ENCODE data around the gene PDE1C.
A peak's percentile ranks its signal among the peaks of the same experiment; 100 is the strongest.
"Not testable (repeated sequence)": the region's sequence is repeated elsewhere in the genome, so short reads cannot be mapped to it uniquely, and the experiment has no call there.

Gene PDE1C

DNA sequence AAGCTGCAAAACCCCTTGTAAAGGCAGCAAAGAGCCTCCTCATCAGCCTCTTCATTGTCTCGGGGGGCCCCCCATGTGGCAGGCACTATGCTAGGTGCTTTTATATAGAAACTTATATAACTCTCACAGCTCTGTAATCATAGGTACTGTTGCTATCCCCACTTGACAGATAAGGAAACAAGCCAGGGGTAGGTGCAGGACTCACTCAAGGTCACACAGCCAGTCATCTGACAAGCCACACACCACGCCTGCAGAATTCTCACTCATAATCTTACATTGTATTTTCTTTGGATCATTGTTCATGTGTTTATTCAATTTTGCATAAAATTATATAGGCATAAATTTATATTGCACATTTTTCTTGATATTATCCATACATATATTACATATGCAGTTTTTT is 217.7 kb downstream of the PDE1C start:
- TF ChIP-seq, protein P1, sequence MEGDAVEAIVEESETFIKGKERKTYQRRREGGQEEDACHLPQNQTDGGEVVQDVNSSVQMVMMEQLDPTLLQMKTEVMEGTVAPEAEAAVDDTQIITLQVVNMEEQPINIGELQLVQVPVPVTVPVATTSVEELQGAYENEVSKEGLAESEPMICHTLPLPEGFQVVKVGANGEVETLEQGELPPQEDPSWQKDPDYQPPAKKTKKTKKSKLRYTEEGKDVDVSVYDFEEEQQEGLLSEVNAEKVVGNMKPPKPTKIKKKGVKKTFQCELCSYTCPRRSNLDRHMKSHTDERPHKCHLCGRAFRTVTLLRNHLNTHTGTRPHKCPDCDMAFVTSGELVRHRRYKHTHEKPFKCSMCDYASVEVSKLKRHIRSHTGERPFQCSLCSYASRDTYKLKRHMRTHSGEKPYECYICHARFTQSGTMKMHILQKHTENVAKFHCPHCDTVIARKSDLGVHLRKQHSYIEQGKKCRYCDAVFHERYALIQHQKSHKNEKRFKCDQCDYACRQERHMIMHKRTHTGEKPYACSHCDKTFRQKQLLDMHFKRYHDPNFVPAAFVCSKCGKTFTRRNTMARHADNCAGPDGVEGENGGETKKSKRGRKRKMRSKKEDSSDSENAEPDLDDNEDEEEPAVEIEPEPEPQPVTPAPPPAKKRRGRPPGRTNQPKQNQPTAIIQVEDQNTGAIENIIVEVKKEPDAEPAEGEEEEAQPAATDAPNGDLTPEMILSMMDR (conservative IDR thresholded peaks at IDR 0.05; ENCODE audit: low read depth, low read length) = no peak
- H3K4me3 ChIP-seq (ENCODE audit: low read depth, low read length) = no peak overlapping the region
- no peak for DNase-seq (ENCODE audit: low read depth)

DNA sequence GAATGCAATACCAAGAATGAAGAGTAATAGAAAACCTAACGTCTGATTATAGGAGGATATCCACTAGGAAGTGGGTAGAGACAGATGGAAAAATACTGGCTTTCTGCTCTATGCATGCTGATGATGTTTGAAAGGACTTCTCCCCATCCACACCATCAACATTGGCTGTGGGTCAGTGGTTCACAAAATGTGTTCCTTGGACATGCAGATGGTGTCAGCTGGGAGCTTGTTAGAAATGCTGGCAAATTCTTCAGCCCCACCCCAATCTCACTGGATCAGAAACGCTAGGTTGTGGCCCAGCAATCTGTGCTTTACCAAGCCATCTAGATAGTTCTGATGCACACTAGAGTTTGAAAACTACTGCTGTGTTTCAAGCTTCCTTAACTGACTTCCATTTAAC is 219.1 kb downstream of the PDE1C start:
- no peak for DNase-seq (ENCODE audit: low read depth)
- TF ChIP-seq, protein P1 (conservative IDR thresholded peaks at IDR 0.05; ENCODE audit: low read depth, low read length) = no peak
- H3K4me3 ChIP-seq (ENCODE audit: low read depth, low read length) = no peak overlapping the region

GRCh38 chr7:31850601-31851000 is 219.6 kb downstream of the PDE1C start:
- TF ChIP-seq, protein P1 (conservative IDR thresholded peaks at IDR 0.05; ENCODE audit: low read depth, low read length) = no peak
- H3K4me3 ChIP-seq (ENCODE audit: low read depth, low read length) = no peak overlapping the region
- DNase-seq (ENCODE audit: low read depth) = peak; percentile 22

DNA sequence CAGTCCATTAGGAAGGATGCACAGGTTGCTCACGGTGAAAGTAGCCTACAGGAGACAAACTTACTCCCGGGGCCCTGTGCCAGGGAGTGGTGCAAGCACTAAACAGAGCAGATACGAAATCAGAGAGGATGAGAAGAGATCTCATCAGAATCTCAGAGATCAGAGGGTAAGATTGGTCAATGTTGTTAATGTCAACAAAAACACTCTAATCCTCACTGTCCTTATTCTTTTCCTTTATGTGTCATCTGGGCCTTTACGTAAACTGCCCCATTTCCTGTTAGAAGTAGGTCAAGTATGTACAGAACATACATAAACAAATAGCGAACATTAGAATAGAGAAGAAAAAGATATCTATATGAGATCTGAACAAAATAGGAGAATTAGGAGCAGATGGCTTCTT is 220.1 kb downstream of the PDE1C start:
- TF ChIP-seq, protein P1 (conservative IDR thresholded peaks at IDR 0.05; ENCODE audit: low read depth, low read length) = no peak
- peak; percentile 23 for DNase-seq (ENCODE audit: low read depth)
- H3K4me3 ChIP-seq (ENCODE audit: low read depth, low read length) = no peak overlapping the region

GRCh38 chr7:31835471-31835870 is 234.7 kb downstream of the PDE1C start:
- TF ChIP-seq, protein P1 (conservative IDR thresholded peaks at IDR 0.05; ENCODE audit: low read depth, low read length) = no peak
- H3K4me3 ChIP-seq (ENCODE audit: low read depth, low read length) = no peak overlapping the region
- no peak for DNase-seq (ENCODE audit: low read depth)

DNA sequence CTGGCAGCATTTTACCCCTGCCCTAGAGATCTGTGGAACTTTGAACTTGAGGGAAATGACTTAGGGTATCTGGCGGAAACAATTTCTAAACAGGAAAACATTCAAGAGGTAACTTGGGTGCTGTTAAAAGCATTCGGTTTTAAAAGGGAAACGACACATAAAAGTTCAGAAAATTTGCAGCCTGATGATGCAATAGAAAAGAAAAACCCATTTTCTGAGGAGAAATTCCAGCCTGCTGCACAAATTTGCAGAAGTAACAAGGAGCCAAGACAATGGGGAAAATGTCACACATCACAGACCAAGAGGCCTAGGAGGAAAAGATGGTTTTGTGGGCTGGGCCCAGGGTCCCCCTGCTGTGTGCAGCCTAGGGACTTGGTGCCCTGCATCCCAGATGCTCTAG is 236.6 kb downstream of the PDE1C start:
- DNase-seq (ENCODE audit: low read depth); H3K4me3 ChIP-seq (ENCODE audit: low read depth, low read length): not testable (repeated sequence)

GRCh38 chr7:31828520-31828919 is 241.7 kb downstream of the PDE1C start:
- no peak overlapping the region for H3K4me3 ChIP-seq (ENCODE audit: low read depth, low read length)
- TF ChIP-seq, protein P1 (conservative IDR thresholded peaks at IDR 0.05; ENCODE audit: low read depth, low read length) = no peak
- DNase-seq (ENCODE audit: low read depth) = peak; percentile 5

DNA sequence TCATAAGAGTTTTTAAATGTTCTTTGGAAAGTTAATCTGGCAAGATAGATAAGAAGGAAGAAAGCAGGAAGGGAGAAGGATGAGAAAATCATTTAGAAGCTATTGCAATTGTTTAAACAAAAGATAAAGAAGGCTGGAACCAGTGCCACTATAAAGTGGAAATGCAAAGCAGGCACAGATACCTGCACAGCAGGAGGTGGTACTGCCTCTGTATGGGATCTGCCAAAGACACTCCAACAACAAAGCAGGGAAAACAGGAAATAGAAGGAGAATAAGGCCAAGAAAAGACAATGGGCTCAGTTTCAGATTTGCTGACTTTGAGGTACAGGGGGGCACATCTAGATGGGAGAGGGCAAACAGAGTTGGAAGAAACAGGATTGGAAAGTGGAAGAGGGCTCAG is 244.6 kb downstream of the PDE1C start:
- TF ChIP-seq, protein P1 (conservative IDR thresholded peaks at IDR 0.05; ENCODE audit: low read depth, low read length) = no peak
- H3K4me3 ChIP-seq (ENCODE audit: low read depth, low read length) = no peak overlapping the region
- no peak for DNase-seq (ENCODE audit: low read depth)
